Cortex of kidney (tissue), 1 donor: Measurements from ENCODE around the gene CD164L2.

Experiments used
- DNase-seq: peaks from one replicate; lab custom pipeline; 2025; lab: John Stamatoyannopoulos, UW

CD164L2 gene

DNA sequence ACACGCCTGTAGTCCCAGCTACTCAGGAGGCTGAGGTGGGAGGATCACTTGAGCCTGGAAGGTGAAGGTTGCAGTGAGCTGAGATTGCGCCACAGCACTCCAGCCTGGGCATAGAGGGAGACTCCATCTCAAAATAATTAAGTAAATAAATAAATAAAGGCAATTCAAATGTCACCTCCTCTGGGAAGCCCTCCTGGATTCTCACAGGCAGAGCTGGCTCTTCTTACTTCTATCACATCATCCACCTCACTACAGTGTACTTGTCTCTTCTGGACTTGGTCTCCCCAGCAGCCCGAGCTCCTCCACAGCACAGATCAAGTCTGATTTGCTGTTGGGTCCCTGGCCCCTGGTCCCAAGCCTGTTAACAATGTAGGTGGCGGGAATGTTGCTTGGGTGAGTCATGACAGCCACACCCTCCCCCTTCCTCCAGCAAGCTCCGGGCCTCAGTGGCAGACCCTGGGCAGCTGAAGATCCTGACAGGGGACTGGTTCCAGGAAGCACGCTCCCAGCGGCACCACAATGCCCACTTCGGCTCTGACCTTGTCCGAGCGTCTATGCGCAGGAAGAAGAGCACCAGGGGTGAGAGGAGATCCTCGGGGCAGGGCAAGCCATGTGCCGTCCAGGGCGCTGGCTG lies 36.0 kb downstream of the CD164L2 start:
- no peak for DNase-seq

DNA sequence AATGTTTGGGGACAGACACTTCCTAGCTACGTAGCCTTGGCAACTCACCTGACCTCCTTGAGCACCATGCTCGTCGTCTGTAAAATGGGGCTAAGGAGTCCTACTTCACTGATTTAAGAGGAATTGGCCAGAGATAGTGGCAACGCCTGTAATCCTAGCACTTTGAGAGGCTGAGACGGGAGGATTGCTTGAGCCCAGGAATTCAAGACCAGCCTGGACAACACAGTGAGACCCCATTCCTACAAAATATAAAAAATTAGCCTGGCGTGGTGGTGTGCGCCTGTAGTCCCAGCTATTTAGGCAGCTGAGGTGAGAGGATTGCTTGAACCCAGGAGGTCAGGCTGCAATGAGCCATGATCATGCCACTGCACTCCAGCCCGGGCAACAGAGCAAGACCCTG lies 36.8 kb downstream of the CD164L2 start:
- DNase-seq, result no peak

DNA sequence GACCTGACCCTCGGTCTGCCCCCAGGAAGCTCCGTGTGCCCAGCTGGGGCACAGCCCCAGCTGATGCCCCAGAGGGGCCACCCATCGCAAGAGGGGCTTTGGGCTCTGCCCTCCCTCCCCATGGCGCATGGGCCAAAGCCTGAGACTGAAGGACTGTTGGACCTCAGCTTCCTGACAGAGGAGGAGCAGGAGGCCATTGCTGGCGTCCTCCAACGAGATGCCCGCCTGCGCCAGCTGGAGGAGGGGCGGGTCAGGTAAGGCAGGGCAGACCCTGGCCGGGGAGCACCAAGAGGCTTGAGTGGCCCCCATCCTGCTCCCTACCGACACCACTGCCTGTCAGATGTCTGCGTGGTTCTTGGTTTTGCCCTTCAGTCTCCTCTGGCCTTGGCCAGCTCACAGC lies 37.9 kb downstream of the CD164L2 start:
- DNase-seq, result no peak

DNA sequence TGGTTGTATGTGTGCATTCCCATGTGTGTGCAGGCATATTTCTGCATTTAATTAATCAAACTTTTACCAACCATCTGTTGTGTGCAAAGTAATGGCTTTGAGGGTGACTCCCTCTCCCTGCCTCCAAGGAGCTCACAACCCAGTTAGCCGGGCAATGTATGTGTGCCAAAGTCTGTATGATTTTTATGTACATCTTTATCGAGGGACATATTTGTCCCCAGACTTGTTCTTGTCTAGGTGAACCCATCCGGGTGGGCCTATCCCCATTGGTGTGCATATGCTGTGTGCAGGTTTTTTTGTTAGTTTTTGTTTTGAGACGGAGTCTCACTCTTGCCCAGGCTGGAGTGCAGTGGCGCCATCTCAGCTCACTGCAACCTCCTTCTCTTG lies 39.5 kb downstream of the CD164L2 start:
- no peak for DNase-seq

DNA sequence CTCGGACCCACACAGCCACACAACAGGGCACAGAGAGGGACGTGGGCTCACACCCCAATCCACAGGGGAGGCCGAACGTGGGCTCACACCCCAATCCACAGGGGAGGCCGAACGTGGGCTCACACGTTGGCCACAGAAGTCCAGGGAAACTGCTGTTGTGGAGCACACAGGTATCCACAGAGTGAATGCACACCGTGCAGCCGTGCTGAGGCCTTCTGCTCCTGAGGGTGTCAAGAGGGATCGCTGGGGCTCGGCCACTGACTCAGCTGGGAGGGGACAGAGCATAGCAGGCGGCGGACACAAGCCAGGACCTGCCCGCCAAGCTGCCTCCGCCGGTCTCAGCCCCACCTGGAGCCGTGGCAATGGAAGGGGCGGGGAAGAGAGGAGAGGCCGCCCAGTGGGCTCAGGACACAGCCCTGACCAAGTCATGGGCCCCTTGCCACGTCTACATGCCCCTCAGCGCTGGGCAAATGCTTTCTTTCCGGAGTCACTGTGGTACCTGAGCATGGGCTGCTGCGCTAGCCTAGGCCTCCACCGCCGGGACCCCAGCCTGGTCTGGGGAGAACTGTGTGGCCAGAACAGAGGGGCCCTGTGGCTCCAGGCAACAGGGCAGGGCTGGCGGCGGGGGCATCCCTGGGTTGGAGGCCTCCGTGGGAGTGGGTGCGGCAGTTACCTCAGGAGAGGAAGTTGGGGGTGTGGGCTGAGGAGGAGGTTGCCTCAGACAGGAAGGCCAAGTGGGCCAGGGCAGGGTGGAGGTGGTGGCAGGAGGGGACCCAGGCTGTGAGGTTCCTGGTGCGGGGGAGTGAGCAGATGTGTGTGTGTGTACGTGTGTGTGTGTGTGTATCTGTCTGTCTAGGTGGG lies 40.1 kb downstream of the CD164L2 start:
- DNase-seq, result no peak

DNA sequence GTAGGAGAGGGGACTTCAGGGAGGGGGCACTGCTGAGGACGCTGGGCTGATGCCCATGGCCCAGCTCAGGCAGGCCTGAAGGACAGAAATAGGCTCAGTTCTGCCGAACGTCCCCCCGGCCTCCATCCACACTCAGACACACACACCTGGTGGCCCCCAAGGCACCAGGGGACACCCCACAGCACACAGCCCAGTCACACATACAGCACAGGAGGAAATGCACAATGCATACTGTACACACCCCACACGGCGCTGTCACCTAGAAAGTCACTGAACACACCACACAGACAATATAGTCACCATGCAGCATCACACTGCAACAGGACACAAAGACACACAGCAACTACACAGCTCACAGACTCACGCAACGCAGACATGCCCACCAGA lies 40.7 kb downstream of the CD164L2 start:
- no peak for DNase-seq

DNA sequence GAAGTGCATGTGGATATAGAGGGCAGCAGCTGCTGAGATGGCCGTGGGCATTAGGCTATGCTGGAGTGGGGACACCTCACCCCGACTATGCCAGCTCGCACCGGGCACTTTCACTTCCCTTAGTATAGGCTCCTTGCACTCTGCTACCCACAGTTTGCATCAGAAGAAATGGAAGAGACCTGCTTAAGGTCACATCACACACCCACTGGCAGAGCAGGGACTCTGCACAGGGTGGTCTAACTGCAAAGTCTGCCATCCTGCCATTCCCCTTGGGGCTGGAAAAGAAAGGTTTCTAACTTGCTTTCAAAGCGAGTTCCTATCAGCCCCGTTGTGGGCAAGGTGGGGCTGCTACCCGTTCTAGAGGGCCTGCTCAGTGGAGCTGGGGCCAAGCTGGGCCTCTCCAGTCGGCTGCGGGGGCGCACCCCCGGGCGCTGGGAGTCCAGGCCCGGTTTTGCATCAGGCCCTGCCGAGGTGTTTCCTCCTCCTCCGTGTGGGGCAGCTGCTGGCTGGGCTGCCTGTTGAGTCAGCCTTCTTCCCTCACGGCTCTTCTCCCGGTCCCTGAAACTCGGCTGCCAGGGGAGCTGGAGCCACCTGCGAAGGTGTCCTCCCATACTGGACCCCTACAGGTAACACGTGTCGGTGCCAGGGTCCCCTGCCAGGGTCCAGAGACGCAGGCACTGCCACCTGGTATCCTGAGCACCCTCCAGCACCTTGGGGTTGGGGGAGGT lies 41.4 kb downstream of the CD164L2 start, which contains the start of gene SYTL1:
Gene SYTL1, plus strand, starts transcription at position 498 of the 728 bp plus-strand sequence. CDS start 3,313 bp downstream, outside the sequence.
- no peak for DNase-seq

DNA sequence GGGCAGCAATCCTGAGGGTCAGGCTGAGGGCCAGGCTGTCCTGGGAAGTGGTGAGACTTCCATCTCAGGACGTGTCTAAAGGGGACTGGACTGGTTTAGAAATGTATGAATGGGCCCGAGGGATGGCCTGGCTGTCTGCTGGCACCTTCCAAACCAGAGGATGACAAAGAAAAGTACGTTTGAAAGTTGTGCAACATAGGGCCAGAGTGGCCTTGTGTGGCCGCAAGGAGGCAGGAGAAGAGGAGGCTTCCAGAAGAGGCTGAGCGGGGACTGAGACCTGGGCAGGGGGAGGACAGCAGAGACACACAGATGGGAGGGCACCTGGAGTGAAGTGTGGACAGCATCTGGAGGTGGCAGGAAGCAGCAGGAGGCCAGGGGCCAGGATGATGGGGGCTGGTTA lies 43.9 kb downstream of the CD164L2 start:
- DNase-seq, result no peak

DNA sequence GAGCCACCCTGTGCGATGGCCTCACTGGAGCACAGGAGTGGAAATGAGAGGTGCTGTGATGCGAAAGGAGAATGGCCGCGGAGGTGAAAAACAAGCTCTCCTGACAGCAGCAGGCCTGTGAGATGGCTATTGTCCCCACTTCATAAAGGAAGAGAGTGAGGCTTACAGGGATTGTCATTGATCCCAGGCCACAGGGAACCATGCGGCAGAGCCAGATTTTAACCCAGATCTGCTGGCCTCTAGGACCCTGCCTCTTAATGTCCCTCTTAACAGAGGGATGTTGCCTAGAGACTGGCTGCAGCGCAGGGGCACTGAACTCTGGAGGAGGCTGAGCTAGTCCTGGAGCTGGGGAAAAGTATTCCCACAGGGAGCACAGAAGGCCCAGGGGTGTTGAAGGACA lies 44.4 kb downstream of the CD164L2 start:
- DNase-seq, result no peak

DNA sequence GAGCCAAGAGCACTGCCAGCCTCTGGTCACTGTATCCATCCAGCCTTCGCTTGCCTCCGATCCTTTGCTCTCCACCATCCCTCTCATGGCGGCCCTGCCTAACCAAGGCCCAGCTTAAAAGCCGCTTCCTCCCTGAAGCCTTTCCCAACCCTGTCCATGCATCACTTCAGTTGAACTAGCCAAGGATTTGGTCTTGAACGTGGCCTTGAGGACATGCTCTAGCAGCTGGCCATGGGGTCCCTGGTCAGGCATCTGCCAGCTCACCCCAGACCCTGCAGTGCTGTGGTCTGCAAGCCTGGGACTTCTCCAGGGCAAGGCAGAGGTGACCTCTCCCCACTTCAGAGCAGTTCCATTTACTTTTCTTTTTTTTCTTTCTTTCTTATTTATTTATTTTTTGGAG lies 46.4 kb downstream of the CD164L2 start:
- no peak for DNase-seq

DNA sequence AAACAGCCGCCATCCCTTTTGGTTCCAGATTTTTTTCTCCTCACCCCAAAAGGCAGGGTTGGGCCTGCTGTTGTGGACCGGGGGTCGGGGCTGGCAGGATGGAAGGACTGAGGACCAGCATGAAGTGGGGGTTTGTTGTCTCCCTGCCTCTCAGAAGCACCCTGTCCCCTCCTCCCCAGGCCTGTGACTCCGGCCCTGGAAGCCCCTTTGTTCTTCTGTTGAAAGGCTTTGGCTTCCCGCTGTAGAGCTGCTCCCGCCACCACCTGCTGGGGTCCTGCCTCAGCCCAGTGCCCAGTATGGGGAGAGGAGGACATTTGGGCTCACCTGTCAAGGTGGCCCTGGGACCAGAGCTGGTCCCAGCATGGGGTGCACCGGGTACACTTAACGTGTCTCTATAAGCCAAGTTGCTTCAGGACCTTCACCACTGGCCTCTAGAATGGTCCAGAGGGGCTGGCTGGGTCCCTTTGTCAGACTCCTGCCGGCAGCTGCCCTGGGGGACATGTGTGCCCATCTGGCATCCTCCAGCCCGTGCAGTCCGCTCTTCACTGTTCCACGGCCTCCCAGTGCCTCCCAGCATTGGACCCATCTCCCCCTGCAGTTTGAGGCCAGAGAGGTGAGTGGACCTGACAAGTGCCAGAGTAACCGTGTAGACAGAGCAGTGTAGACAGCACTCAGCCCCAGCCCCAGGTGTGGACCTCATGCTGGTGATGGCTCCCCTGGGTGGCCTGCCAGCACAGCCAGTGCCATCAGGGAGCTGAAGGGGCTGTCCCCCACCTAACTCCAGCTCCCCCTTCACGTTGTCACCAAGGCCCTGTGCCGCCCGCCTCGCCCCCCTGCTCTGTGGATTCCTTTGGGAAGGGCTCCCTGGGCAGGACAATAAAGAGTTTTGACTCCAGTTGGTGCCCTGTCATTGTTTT lies 47.4 kb downstream of the CD164L2 start:
- DNase-seq, result no peak

DNA sequence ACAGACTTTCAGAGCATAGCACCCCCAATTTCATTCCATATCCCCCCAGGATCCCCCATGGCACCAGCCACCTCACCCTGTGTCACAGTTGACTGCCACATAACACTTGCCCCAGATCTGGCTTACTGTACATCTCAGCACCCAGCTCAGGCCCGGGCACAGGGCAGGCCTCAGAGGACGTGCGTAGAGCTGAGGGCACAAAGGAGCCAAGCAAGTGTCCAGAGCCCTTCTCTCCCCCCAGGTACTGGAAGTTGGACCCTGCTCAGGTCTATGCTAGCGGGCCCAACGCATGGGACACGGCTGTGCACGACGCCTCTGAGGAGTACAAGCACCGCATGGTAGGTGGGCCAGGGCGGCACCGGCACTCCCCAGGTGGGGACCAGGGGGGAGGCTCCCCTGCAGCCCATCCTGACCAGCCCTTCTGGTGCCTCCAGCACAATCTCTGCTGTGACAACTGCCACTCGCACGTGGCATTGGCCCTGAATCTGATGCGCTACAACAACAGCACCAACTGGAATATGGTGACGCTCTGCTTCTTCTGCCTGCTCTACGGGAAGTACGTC lies 49.3 kb downstream of the CD164L2 start:
- no peak for DNase-seq

DNA sequence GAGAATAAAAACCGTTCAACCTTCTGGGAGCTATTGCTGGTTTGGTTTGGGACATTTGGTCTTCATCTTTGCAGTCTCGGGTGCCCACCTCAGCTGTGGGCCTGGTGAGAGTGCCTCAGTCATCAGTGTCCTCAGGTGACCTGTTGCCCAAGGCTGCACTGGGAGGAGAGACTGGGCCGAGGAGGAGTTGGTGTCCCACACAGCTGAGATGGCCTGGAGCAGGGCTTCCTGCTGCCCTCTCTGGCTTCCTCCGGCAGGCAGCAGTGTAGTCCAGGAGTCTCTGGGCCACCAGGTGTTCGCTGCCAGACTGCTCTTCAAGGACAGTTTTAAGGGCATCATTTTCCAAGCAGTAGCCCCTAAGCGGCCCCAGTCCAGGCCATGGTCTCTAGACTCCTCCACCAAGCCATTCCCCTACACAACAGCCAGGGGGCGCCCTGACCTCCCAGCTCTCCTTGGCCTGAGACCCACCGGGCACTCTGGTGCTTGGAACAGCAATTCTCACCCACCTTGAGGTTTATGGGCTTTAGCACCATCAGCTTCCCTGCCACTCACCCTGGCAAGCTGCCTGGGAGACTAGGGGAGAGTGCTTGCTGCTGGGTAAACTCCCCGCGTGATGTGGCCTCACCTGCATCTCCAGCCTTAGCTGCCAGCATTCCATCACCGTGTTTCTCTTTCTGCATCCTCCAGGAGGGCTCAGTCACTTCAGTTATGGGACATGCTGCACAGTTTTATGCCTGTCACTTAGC lies 50.4 kb downstream of the CD164L2 start:
- no peak for DNase-seq

DNA sequence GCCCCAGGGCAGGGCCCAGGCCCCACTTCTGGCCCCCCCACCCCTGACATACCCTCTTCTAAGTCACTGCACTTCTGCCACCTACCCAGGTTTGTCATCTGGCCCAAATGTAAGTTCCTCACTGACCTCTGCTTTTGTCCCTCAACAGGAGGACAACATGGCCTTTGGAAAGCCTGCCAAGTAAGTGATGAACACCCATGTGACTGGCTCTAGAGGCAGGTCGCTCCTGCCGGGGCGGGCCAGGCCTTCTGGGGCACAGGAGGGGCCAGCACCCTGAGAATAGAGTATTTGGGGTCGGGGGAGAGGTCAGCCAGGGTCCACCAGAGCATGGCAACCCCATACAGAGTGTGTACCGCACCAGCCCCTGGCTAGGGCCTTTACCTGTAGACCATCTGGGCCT lies 51.2 kb downstream of the CD164L2 start:
- DNase-seq, result no peak

DNA sequence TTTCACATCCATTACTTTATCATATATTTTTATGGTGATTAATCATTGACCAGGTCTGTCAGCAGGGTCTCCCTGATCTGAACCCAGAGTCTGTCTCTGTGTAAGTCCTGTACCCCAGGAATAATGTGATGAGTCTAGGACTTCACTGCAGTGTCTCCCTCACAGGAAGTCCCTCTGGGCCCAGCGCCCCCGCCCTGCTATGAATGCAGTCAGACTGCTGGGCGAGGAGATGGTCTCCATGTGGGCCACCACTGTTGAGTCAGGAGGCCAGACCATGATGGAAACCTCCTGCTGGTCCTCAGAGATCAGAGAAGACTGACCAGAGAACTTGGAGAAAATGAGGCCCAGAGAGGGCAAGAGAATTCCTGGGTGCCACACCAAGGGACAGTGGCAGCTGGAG lies 51.7 kb downstream of the CD164L2 start:
- DNase-seq, result no peak

DNA sequence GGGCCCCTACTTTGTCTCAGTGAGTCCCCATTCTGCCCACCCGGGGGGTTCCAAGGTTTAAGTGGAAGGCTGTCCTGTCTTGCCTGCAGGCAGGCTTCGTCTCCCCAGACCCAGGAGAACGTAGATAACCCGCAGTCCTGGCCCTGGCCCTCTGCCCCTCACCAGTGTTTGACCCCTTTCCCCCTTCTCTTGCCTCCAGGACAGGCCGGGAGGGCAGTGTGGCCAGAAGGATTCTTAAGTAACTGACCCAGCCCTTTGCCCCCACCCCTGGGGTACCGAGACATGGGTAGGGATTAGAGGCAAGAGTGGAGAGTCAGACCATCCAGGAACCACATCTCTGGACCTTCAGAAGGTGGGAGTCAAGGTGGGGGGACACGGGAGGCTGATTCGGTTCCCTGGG lies 52.3 kb downstream of the CD164L2 start:
- DNase-seq, result no peak
